ENCODE measurements around the gene B3GALT4. TPM values are rescaled to one million over a fixed set of nuclear protein-coding genes. Genes with fewer than 3 reads are reported as not detected.
A peak's percentile ranks its signal among the peaks of the same experiment; 100 is the strongest.

Gene B3GALT4
- total and polyA plus RNA-seq, 2 of the 13 experiments (the other 11 are each of a cell fraction or from before 2014, with no cell fraction given), result 0.04 to 0.27 TPM

GRCh38 chr6:33297956-33298772 lies 21.2 kb downstream of the B3GALT4 start (continued):
- TF ChIP-seq ATF3 (CRISPR knock-in tag; IDR thresholded peaks at IDR 0.05) (no peak), MTF1 (CRISPR knock-in tag; IDR thresholded peaks at IDR 0.05) (no peak), POLR2AphosphoS5 (IDR thresholded peaks at IDR 0.05; ENCODE audit: low read depth, low read length) (no peak), MXD4 (CRISPR knock-in tag; IDR thresholded peaks at IDR 0.05) (0 out of 2 replicates have a peak, but pooled peaks have one; percentile 24), POLR2AphosphoS2 (IDR thresholded peaks at IDR 0.05; ENCODE audit: low read depth, low read length) (no peak), ZNF780A (CRISPR knock-in tag; IDR thresholded peaks at IDR 0.05) (no peak), TCF7 (IDR thresholded peaks at IDR 0.05; ENCODE audit: low read depth) (no peak), HCFC1 (IDR thresholded peaks at IDR 0.05; ENCODE audit: low read depth, low read length) (no peak), ZSCAN9 (CRISPR knock-in tag; IDR thresholded peaks at IDR 0.05; ENCODE audit: borderline replicate concordance) (no peak), RORA (CRISPR knock-in tag; IDR thresholded peaks at IDR 0.05) (no peak), ETS1 (CRISPR knock-in tag; IDR thresholded peaks at IDR 0.05) (no peak), ZNF318 (CRISPR knock-in tag; IDR thresholded peaks at IDR 0.05) (no peak), ZFAT (CRISPR knock-in tag; conservative IDR thresholded peaks at IDR 0.05) (no peak), JDP2 (CRISPR knock-in tag; IDR thresholded peaks at IDR 0.05; ENCODE audit: borderline replicate concordance) (no peak), RNF2 (conservative IDR thresholded peaks at IDR 0.05; ENCODE audit: low read depth) (no peak), ARID5B (CRISPR knock-in tag; IDR thresholded peaks at IDR 0.05) (no peak), DR1 (CRISPR knock-in tag; IDR thresholded peaks at IDR 0.05) (no peak)
